ENCODE results near the gene SHKBP1. TPM values are rescaled to one million over a fixed set of nuclear protein-coding genes. Genes with fewer than 3 reads are reported as not detected.

SHKBP1 gene
- total and polyA plus RNA-seq, 2 donors (not counting 1 experiment from before 2014, with no cell fraction given) = 179 to 227 TPM

DNA sequence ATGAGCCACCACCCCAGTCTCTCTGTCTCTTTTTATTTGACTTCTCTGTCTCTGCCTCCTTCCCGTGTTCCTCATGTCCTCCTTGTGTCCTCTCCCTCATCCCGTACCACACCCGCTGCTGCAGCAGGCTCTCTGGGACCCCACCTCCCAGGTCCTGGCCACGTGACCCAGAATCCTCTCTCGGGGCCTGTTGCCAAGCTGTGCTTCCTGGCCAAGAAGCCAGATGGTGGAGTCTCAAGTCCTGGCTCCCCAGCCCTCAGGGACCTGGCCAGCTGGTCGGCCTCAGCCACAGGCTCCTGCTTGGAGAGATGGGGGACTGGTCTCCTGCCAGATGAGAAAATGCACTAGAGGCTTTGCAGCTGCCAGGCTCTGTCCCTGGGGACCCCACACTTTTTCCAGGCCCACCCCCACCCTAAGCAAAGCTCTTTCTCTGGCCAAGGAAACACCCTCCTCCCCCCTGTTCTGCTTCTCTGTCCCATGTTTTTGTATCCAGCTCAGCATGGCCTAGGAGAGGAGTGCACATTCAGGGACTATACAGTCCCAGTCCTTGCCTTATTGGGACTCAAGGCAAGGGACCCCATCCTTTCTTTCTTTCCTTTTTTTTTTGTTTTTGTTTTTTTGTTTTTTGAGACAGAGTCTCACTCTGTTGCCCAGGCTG, 34.3 kb upstream of the SHKBP1 start:
- H3K79me2 ChIP-seq (ENCODE audit: control insufficient read depth, insufficient read depth, low read length) = no peaks in the 10 kb centered on the region
- no peaks in the 10 kb centered on the region for H3K4me1 ChIP-seq (ENCODE audit: control insufficient read depth in 2 of 2, insufficient read depth in 2 of 2, low read length in 2 of 2)
- H4K20me1 ChIP-seq (ENCODE audit: control insufficient read depth, insufficient read depth, low read length, poor library complexity, severe bottlenecking) = no peaks in the 10 kb centered on the region
- Mint-ChIP-seq H3K4me3 (no peak overlapping the region), H3K27ac (no peak overlapping the region), H3K27me3 (peaks cover 14% of the 10 kb centered on the region), H3K9me3 (ENCODE audit: insufficient read depth) (peaks cover 2% of the 10 kb centered on the region), H3K4me1 (no peaks in the 10 kb centered on the region)
- H3K4me3 ChIP-seq (ENCODE audit: control extremely low read depth in 1 of 5, extremely low read depth in 1 of 5, insufficient read depth in 1 of 5, low read depth in 2 of 5, low read length in 4 of 5) = no peak overlapping the region
- CTCF ChIA-PET = interaction anchor here (0.7 to 3.4 kb wide), 5 partner anchors 13 to 237 kb away, joined by 3 to 35 read pairs (median 7); no protein-coding TSS in a partner anchor
- POLR2A ChIA-PET = interaction anchor here (0.7 kb wide), 1 partner anchor 869 kb away, joined by 5 read pairs; no protein-coding TSS in a partner anchor
- 44% methylated on average over 6 of the region's 6 CpGs for WGBS (ENCODE audit: insufficient coverage)
- H3K27me3 ChIP-seq (replicated peaks in 1 of 4; ENCODE audit: control extremely low read depth in 1 of 4, control insufficient read depth in 3 of 4, insufficient read depth in 4 of 4, low read length in 3 of 4) = peaks cover 0 to 5% (median 3%) of the 10 kb centered on the region in 4 experiments
- H3K27ac ChIP-seq (ENCODE audit: low read length in 2 of 2) = no peak overlapping the region
- ATAC-seq (ENCODE audit: low read depth) (no peak), DNase-seq (no peak)
- no peak overlapping the region for H2AFZ ChIP-seq (ENCODE audit: insufficient read depth, low read depth, low read length, poor library complexity, severe bottlenecking)
- no peak overlapping the region for H3K4me2 ChIP-seq (replicated peaks; ENCODE audit: low read depth, low read length, poor library complexity, severe bottlenecking)
- no peak overlapping the region for H3K9ac ChIP-seq (ENCODE audit: low read length)
- H3K36me3 ChIP-seq (replicated peaks in 1 of 2; ENCODE audit: control extremely low read depth in 1 of 2, control insufficient read depth in 1 of 2, extremely low read depth in 1 of 2, insufficient read depth in 2 of 2, low read length in 1 of 2) = no peaks in the 10 kb centered on the region
- TF ChIP-seq, protein P1, sequence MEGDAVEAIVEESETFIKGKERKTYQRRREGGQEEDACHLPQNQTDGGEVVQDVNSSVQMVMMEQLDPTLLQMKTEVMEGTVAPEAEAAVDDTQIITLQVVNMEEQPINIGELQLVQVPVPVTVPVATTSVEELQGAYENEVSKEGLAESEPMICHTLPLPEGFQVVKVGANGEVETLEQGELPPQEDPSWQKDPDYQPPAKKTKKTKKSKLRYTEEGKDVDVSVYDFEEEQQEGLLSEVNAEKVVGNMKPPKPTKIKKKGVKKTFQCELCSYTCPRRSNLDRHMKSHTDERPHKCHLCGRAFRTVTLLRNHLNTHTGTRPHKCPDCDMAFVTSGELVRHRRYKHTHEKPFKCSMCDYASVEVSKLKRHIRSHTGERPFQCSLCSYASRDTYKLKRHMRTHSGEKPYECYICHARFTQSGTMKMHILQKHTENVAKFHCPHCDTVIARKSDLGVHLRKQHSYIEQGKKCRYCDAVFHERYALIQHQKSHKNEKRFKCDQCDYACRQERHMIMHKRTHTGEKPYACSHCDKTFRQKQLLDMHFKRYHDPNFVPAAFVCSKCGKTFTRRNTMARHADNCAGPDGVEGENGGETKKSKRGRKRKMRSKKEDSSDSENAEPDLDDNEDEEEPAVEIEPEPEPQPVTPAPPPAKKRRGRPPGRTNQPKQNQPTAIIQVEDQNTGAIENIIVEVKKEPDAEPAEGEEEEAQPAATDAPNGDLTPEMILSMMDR (IDR thresholded peaks at IDR 0.05) = no peak
- TF ChIP-seq EZH2 (IDR thresholded peaks at IDR 0.05; ENCODE audit: borderline replicate concordance, insufficient read depth, low read depth, low read length, poor library complexity, severe bottlenecking) = no peak
- intact Hi-C loops (cut with micrococcal nuclease) = no loop called here
- peaks cover 0 to 12% (median 5%) of the 10 kb centered on the region in 3 donors for H3K9me3 ChIP-seq (ENCODE audit: control extremely low read depth in 1 of 3, control insufficient read depth in 2 of 3, insufficient read depth in 1 of 3, low read length in 2 of 3)

DNA sequence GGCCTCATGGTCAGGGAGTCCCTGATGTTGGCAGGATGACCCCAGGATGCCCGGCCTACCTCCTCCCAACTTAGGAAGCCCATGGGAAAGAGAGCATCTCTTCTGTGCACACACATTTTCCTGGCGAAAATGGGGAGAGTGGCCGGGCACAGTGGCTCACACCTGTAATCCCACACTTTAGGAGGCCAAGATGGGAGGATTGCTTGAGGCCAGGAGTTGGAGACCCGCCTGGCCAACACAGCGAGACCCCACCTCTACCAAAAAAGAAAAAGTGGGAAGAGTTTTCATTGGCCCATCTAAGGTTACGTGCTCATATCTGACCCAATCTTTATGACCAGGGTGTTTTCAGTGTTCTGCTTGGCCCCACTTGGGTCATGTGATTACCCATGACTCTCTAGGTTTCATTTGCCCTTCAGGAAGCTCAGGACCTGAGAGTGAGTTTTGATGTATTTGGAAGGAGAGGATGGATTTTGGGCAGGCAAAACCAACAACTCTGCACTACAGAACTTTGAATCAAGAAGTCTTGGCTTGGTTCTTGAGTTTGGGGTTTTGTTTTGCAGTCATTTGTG, 33.6 kb upstream of the SHKBP1 start:
- H3K27ac ChIP-seq (ENCODE audit: low read length in 2 of 2) = no peak overlapping the region
- intact Hi-C loops (cut with micrococcal nuclease) = no loop called here
- no peak overlapping the region for H3K9ac ChIP-seq (ENCODE audit: low read length)
- no peak overlapping the region for H3K4me3 ChIP-seq (ENCODE audit: control extremely low read depth in 1 of 5, extremely low read depth in 1 of 5, insufficient read depth in 1 of 5, low read depth in 2 of 5, low read length in 4 of 5)
- no peak overlapping the region for H3K4me2 ChIP-seq (replicated peaks; ENCODE audit: low read depth, low read length, poor library complexity, severe bottlenecking)
- DNase-seq (no peak), ATAC-seq (ENCODE audit: low read depth) (no peak)
- H3K9me3 ChIP-seq (ENCODE audit: control extremely low read depth in 1 of 3, control insufficient read depth in 2 of 3, insufficient read depth in 1 of 3, low read length in 2 of 3) = peaks cover 0 to 12% (median 5%) of the 10 kb centered on the region in 3 donors
- no peak for TF ChIP-seq EZH2 (IDR thresholded peaks at IDR 0.05; ENCODE audit: borderline replicate concordance, insufficient read depth, low read depth, low read length, poor library complexity, severe bottlenecking)
- TF ChIP-seq, protein P1 (IDR thresholded peaks at IDR 0.05) = no peak
- no peaks in the 10 kb centered on the region for H3K36me3 ChIP-seq (replicated peaks in 1 of 2; ENCODE audit: control extremely low read depth in 1 of 2, control insufficient read depth in 1 of 2, extremely low read depth in 1 of 2, insufficient read depth in 2 of 2, low read length in 1 of 2)
- no peaks in the 10 kb centered on the region for H3K4me1 ChIP-seq (ENCODE audit: control insufficient read depth in 2 of 2, insufficient read depth in 2 of 2, low read length in 2 of 2)
- Mint-ChIP-seq H3K27ac (no peak overlapping the region), H3K4me1 (no peaks in the 10 kb centered on the region), H3K27me3 (peaks cover 20% of the 10 kb centered on the region), H3K9me3 (ENCODE audit: insufficient read depth) (peaks cover 2% of the 10 kb centered on the region), H3K4me3 (no peak overlapping the region)
- H3K79me2 ChIP-seq (ENCODE audit: control insufficient read depth, insufficient read depth, low read length) = no peaks in the 10 kb centered on the region
- peaks cover 0 to 9% (median 4%) of the 10 kb centered on the region in 4 experiments for H3K27me3 ChIP-seq (replicated peaks in 1 of 4; ENCODE audit: control extremely low read depth in 1 of 4, control insufficient read depth in 3 of 4, insufficient read depth in 4 of 4, low read length in 3 of 4)
- CTCF ChIA-PET = interaction anchor here (1.7 to 3.4 kb wide), 2 partner anchors 92 to 238 kb away, joined by 7 to 35 read pairs; no protein-coding TSS in a partner anchor
- WGBS (ENCODE audit: insufficient coverage) = 93% methylated on average over 2 of the region's 6 CpGs
- POLR2A ChIA-PET = no interaction called here
- H2AFZ ChIP-seq (ENCODE audit: insufficient read depth, low read depth, low read length, poor library complexity, severe bottlenecking) = no peak overlapping the region
- no peaks in the 10 kb centered on the region for H4K20me1 ChIP-seq (ENCODE audit: control insufficient read depth, insufficient read depth, low read length, poor library complexity, severe bottlenecking)
